ENCODE measurements around the gene TMEM109.

TMEM109 gene

DNA sequence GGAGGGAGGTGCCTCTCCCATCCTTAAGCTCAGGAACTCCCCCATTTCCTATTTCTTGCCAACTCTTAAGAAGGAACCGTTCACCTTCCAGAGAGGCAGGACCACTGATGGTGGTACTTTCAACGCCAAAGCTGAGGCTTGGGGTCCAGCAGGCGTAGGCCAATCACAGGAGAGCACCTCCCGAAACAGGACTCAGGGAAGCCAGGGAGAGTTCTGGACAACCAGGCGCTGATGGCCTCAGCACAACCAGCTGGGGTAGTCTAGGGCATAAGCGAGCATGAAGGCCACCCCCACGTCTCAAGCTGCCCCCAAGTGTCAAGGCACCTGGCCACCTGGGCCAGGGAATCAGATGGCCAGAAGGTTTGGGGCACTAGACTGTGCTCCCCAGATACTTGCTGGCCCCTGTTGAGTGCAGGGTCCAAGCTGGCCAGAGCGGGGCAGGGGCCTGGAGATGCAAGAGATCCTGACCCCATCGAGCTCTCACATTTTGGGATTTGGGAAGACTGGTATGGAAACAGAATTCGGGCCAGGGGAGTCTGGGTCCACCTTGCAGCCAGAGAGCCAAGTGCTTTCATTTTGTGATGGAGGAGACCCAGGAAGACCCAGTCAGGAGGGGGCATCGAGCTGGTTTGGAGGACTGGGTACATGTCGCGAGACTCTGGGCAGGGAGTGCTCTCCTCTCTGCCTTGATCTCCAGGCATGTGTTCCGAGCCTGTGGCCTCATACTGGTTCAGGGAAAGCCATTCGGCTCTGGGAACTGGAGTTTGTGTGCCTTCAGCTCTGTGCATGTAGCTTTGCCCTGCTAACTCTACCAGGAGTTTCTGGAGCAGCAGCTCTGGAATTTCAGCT lies 58.4 kb downstream of the TMEM109 start:
- no peak for DNase-seq

Measured in GDM1 (cell line).